H1 (cell line): Measurements from ENCODE around the gene L3MBTL3. TPM values are rescaled to one million over a fixed set of nuclear protein-coding genes. Genes with fewer than 3 reads are reported as not detected.

Source experiments
- CTCF ChIA-PET: fragments of 300-600 bp; sonication (Branson Sonifier 250); formaldehyde crosslinking; loops from one replicate; lab custom pipeline; 2021; ENCODE audit not compliant: partially characterized antibody; lab: Charles Lee
- POLR2A ChIA-PET: fragments of 300-600 bp; sonication (Branson Sonifier 250); formaldehyde crosslinking; loops from one replicate; lab custom pipeline; 2021; ENCODE audit warnings: inconsistent platforms; ENCODE audit not compliant: partially characterized antibody; lab: Charles Lee
- DNase-seq, 2 experiments: peaks; one replicate each; pipeline versions ENCODE4 v3.0.0 to v3.0.0-alpha.2; 2010 to 2022; ENCODE audit warnings: low spot score in 2 of 2, low read depth in 1 of 2, mixed read lengths in 1 of 2
- FAIRE-seq: peaks from 2 replicates; lab custom pipeline; 2011; peaks lifted over from hg19 to GRCh38; lab: Jason Lieb, UNC
- H2AFZ ChIP-seq: 2 replicates; pipeline ENCODE4 v1.8.1; 2012; ENCODE audit warnings: low read length, inconsistent platforms
- H2AK5ac ChIP-seq: 2 replicates; pipeline ENCODE4 v1.6.1; 2013; ENCODE audit warnings: low read depth, low read length
- H2BK120ac ChIP-seq: replicated peaks from 2 replicates; pipeline ENCODE3; 2013; ENCODE audit warnings: low read depth, low read length, inconsistent platforms
- H2BK12ac ChIP-seq: 2 replicates; pipeline ENCODE4 v1.6.1; 2013; ENCODE audit warnings: low read depth, low read length
- H2BK15ac ChIP-seq: 2 replicates; pipeline ENCODE4 v1.6.1; 2013; ENCODE audit warnings: low read length
- H2BK20ac ChIP-seq: 2 replicates; pipeline ENCODE4 v1.6.1; 2013; ENCODE audit warnings: low read length
- H2BK5ac ChIP-seq: 2 replicates; pipeline ENCODE4 v1.6.1; 2013; ENCODE audit warnings: low read depth, low read length
- H3K14ac ChIP-seq: 2 replicates; pipeline ENCODE4 v1.6.1; 2013; ENCODE audit warnings: inconsistent platforms; ENCODE audit not compliant: insufficient read length
- H3K18ac ChIP-seq: 2 replicates; pipeline ENCODE4 v1.6.1; 2013; ENCODE audit warnings: low read length; ENCODE audit errors: extremely low read depth
- H3K23ac ChIP-seq: 2 replicates; pipeline ENCODE4 v1.6.1; 2013; ENCODE audit warnings: inconsistent platforms; ENCODE audit not compliant: insufficient read length
- H3K23me2 ChIP-seq: 2 replicates; pipeline ENCODE4 v1.6.1; 2013; ENCODE audit warnings: low read depth, low read length
- H3K27ac ChIP-seq: 2 replicates; pipeline ENCODE4 v1.6.1; 2011; ENCODE audit warnings: low read depth, low read length, inconsistent platforms
- H3K27me3 ChIP-seq, 4 experiments: replicated peaks in 1 of 4; 1 replicate in 1 of 4; 2 replicates in 3 of 4; pipeline versions ENCODE4 v1.6.1 to v1.8.1; 2011 to 2013; ENCODE audit warnings: low read length in 3 of 4, mild to moderate bottlenecking in 3 of 4, inconsistent platforms in 2 of 4, mixed read lengths in 2 of 4, moderate library complexity in 1 of 4; ENCODE audit not compliant: control insufficient read depth in 3 of 4, insufficient read depth in 3 of 4; ENCODE audit errors: extremely low read depth in 1 of 4
- H3K36me3 ChIP-seq, 4 experiments: 2 replicates each; pipeline versions ENCODE4 v1.6.1 to v1.8.1; 2011 to 2013; ENCODE audit warnings: mild to moderate bottlenecking in 4 of 4, low read length in 3 of 4, moderate library complexity in 2 of 4, control low read depth in 1 of 4, inconsistent platforms in 1 of 4; ENCODE audit not compliant: insufficient read depth in 4 of 4, control insufficient read depth in 2 of 4
- H3K4ac ChIP-seq: replicated peaks from 2 replicates; pipeline ENCODE3; 2013; ENCODE audit warnings: low read length, low read depth, mixed read lengths, inconsistent platforms; ENCODE audit not compliant: insufficient read length
- H3K4me1 ChIP-seq, 4 experiments: replicated peaks in 1 of 4; 1 replicate in 1 of 4; 2 replicates in 3 of 4; pipeline versions ENCODE4 v1.6.1 to v1.8.1; 2011 to 2013; ENCODE audit warnings: low read length in 3 of 4, inconsistent platforms in 2 of 4, mixed read lengths in 1 of 4; ENCODE audit not compliant: insufficient read depth in 4 of 4, control insufficient read depth in 3 of 4
- H3K4me2 ChIP-seq, 2 experiments: 2 replicates each; pipeline versions ENCODE4 v1.6.1 to v1.8.1; 2011 to 2013; ENCODE audit warnings: low read depth in 2 of 2, low read length in 2 of 2, control low read depth in 1 of 2, inconsistent platforms in 1 of 2, mild to moderate bottlenecking in 1 of 2; ENCODE audit not compliant: insufficient read depth in 1 of 2
- H3K4me3 ChIP-seq, 4 experiments: fragments of 200-600, 300-600 bp in 1 of 4; sonication (generic), shearing (Covaris generic), sonication (Bioruptor Twin) in 1 of 4; 2 replicates each; pipeline versions ENCODE4 v1.5.1 to v1.8.1; 2011 to 2016; ENCODE audit warnings: low read length in 4 of 4, low read depth in 3 of 4, control low read depth in 2 of 4, inconsistent platforms in 2 of 4, mild to moderate bottlenecking in 2 of 4, mixed read lengths in 1 of 4, moderate library complexity in 1 of 4; ENCODE audit not compliant: insufficient read depth in 2 of 4; ENCODE audit errors: extremely low read depth in 1 of 4
- H3K56ac ChIP-seq: replicated peaks from 2 replicates; pipeline ENCODE3; 2013; ENCODE audit warnings: low read depth, mild to moderate bottlenecking, mixed read lengths, low read length, inconsistent platforms; ENCODE audit not compliant: insufficient read length
- H3K79me1 ChIP-seq: 2 replicates; pipeline ENCODE4 v1.6.1; 2013; ENCODE audit warnings: low read depth, low read length, control low read depth
- H3K79me2 ChIP-seq, 2 experiments: 2 replicates each; pipeline versions ENCODE4 v1.6.1 to v1.8.1; 2012 to 2013; ENCODE audit warnings: low read length in 2 of 2, mild to moderate bottlenecking in 2 of 2, inconsistent platforms in 1 of 2; ENCODE audit not compliant: insufficient read depth in 2 of 2, control insufficient read depth in 1 of 2
- H3K9ac ChIP-seq, 4 experiments: replicated peaks in 1 of 4; 1 replicate in 1 of 4; 2 replicates in 3 of 4; pipeline versions ENCODE4 v1.6.1 to v1.8.1; 2011 to 2013; ENCODE audit warnings: low read depth in 3 of 4, low read length in 3 of 4, control low read depth in 2 of 4, mild to moderate bottlenecking in 2 of 4, moderate library complexity in 2 of 4, inconsistent platforms in 1 of 4; ENCODE audit errors: extremely low read depth in 1 of 4
- H3K9me3 ChIP-seq, 2 experiments: 2 replicates each; pipeline versions ENCODE4 v1.6.1 to v1.8.1; 2012 to 2013; ENCODE audit warnings: mild to moderate bottlenecking in 2 of 2, moderate library complexity in 2 of 2, control low read depth in 1 of 2, inconsistent platforms in 1 of 2, low read depth in 1 of 2, low read length in 1 of 2, mixed read lengths in 1 of 2; ENCODE audit not compliant: insufficient read depth in 2 of 2
- H4K20me1 ChIP-seq, 2 experiments: replicated peaks in 1 of 2; 2 replicates each; pipeline versions ENCODE3 to v1.8.1; 2011 to 2013; ENCODE audit warnings: inconsistent platforms in 2 of 2, low read length in 2 of 2, mild to moderate bottlenecking in 1 of 2; ENCODE audit not compliant: insufficient read depth in 2 of 2, control insufficient read depth in 1 of 2
- H4K5ac ChIP-seq: 2 replicates; pipeline ENCODE4 v1.6.1; 2013; ENCODE audit warnings: low read length, low read depth, mixed read lengths, inconsistent platforms; ENCODE audit not compliant: insufficient read length
- H4K8ac ChIP-seq: 2 replicates; pipeline ENCODE4 v1.8.0; 2013; ENCODE audit warnings: mild to moderate bottlenecking, moderate library complexity, low read length, inconsistent platforms; ENCODE audit not compliant: insufficient read depth; ENCODE audit errors: extremely low read depth
- H4K91ac ChIP-seq: replicated peaks from 2 replicates; pipeline ENCODE3; 2013; ENCODE audit warnings: low read length, mixed read lengths, inconsistent platforms; ENCODE audit not compliant: insufficient read length
- WGBS, 2 experiments: shearing (Covaris generic) in 1 of 2; methylation state at CpG; one replicate each; pipeline versions ENCODE4 v1.1.6 to v1.1.7; 2013 to 2015; ENCODE audit warnings: low lambda C conversion rate in 2 of 2, mixed read lengths in 2 of 2, inconsistent platforms in 1 of 2, low coverage in 1 of 2, missing lambda C conversion rate in 1 of 2; ENCODE audit not compliant: insufficient replicate concordance in 2 of 2, insufficient coverage in 1 of 2, insufficient read length in 1 of 2; ENCODE audit errors: extremely low coverage in 1 of 2, missing lambda C conversion rate in 1 of 2; 5-methylcytosine and 5-hydroxymethylcytosine counted together
- polyA plus RNA-seq, 7 experiments: library from polyadenylated mRNA; depleted of rRNA in 3 of 7; stranded (reverse) in 5 of 7; unstranded in 2 of 7; fragments of >200 nt in 5 of 7; fragments of 200-250 nt in 2 of 7; gene quantifications; 1 replicate in 5 of 7; 2 replicates in 1 of 7; 4 replicates in 1 of 7; pipeline versions ENCODE4 v1.2.1 to v1.2.3, GENCODE V29; 2011 to 2013; ENCODE audit warnings: missing spikeins in 2 of 7, mixed read lengths in 2 of 7
- total RNA-seq: library from RNA; stranded (reverse); fragmentation: NEBNext Ultra II Directional; extraction: Animal tissue kit (Norgen Biotek cat#: 25700); gene quantifications from 2 replicates; pipeline ENCODE4 v1.2.1, GENCODE V29; 2021

L3MBTL3 gene
- total and polyA plus RNA-seq, 2 of the 8 experiments (the other 6 are each of a cell fraction or from before 2014, with no cell fraction given) = 3.9 to 17.2 TPM

GRCh38 chr6:130134582-130134981 lies 116.2 kb downstream of the L3MBTL3 start:
- no peak overlapping the region for H3K4me2 ChIP-seq
- DNase-seq (no peak), FAIRE-seq (no peak)
- H3K4me1 ChIP-seq = no peaks in the 10 kb centered on the region; a peak in 1 of 7 replicates
- H3K56ac ChIP-seq = no peak overlapping the region
- H3K23ac ChIP-seq = no peak overlapping the region
- no peaks in the 10 kb centered on the region; the same call in 1 of the 2 replicates for H3K23me2 ChIP-seq
- no peak overlapping the region for H2BK12ac ChIP-seq
- no peak overlapping the region for H4K8ac ChIP-seq
- no peak overlapping the region for H3K27ac ChIP-seq
- H2BK20ac ChIP-seq = no peak overlapping the region
- H3K27me3 ChIP-seq = no peaks in the 10 kb centered on the region
- no peak overlapping the region for H4K91ac ChIP-seq
- no peak overlapping the region for H3K4ac ChIP-seq
- H2BK15ac ChIP-seq = no peak overlapping the region
- H3K9ac ChIP-seq = no peak overlapping the region
- H3K79me2 ChIP-seq = no peaks in the 10 kb centered on the region
- H3K36me3 ChIP-seq = no peaks in the 10 kb centered on the region
- WGBS, 2 experiments = 81% methylated on average over 2 of the region's 2 CpGs; no CpG with 5 or more reads in 1 of the 2 experiments
- H2BK120ac ChIP-seq = no peak overlapping the region
- H3K9me3 ChIP-seq = no peaks in the 10 kb centered on the region
- ChIA-PET CTCF (interaction anchor here (1.4 to 2.1 kb wide), 2 partner anchors 12 to 147 kb away, joined by 3 to 7 read pairs; no protein-coding TSS in a partner anchor), POLR2A (no interaction called here)
- H2AFZ ChIP-seq = no peak overlapping the region
- H2BK5ac ChIP-seq = no peak overlapping the region
- no peak overlapping the region for H4K5ac ChIP-seq
- no peaks in the 10 kb centered on the region for H4K20me1 ChIP-seq
- H2AK5ac ChIP-seq = no peak overlapping the region
- H3K4me3 ChIP-seq = no peak overlapping the region
- no peak overlapping the region for H3K18ac ChIP-seq
- no peaks in the 10 kb centered on the region for H3K79me1 ChIP-seq
- H3K14ac ChIP-seq = no peak overlapping the region
